Stimulated activated CD4-positive, alpha-beta T cell treated with anti-CD3 and anti-CD28 coated beads, TNF-alpha, amount 100 ng/mL, for 24 hours (primary cell): Measurements from ENCODE around the gene H19.

Source experiments
- DNase-seq, 3 experiments: peaks; one replicate each; pipeline ENCODE4 v3.0.0-alpha.2; 2020; ENCODE audit warnings: low read depth in 3 of 3

Gene H19

DNA sequence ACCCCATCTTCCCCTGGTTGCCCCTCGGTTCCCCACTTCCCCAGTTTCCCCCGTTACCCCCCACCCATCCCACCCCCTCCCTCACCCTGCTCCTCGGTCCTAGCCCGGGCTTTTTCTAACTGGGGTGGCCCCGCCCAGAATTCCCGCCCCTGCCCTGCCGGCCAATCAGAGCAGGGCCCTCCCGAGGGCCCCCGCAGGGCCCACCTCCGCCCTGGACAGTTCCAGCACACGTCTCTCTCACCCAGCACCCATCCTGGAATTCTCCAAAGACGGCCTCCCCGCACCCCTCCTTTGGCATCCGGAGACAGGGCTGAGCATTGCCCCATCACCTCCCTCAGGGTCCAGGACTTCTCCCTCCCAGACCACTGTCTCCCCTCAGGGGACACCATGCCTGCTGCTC lies at the start of gene H19:
TSS of gene H19 (minus strand) at position 88 of the 400 bp plus-strand sequence.
- no peak for DNase-seq

DNA sequence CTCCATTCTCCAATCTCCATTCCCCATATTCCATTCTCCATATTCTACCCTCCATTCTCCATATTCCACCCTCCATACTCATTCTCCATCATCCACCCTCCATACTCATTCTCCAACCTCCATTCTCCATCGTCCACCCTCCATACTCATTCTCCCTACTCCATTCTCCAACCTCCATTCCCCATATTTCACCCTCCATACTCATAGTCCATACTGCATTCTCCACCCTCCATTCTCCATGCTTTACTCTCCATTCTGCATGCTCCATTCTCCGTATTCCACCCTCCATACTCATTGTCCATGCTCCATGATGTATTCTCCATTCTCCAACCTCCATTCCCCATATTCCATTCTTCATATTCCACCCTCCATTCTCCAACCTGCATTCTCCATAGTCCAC lies 44.3 kb upstream of the H19 start:
- no peak for DNase-seq

DNA sequence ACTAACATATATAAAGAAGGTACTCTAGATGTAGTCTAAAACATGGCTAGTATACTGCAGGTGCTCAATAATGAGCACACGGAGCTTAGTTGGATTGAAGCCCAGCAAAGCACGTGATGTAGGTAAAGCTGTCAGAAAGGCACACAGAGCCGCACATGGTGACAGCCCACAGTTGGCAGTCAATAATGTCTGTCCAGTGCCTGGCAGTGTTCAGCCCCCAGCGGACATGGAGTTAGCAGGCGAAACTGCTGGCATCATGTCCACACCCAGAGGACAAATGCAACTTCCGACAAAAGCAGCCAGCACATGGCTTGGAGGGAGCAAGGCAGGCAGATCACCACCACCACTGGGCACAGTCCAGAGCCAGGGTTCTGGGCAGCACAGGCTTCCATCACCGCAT lies 43.5 kb upstream of the H19 start:
- no peak for DNase-seq

DNA sequence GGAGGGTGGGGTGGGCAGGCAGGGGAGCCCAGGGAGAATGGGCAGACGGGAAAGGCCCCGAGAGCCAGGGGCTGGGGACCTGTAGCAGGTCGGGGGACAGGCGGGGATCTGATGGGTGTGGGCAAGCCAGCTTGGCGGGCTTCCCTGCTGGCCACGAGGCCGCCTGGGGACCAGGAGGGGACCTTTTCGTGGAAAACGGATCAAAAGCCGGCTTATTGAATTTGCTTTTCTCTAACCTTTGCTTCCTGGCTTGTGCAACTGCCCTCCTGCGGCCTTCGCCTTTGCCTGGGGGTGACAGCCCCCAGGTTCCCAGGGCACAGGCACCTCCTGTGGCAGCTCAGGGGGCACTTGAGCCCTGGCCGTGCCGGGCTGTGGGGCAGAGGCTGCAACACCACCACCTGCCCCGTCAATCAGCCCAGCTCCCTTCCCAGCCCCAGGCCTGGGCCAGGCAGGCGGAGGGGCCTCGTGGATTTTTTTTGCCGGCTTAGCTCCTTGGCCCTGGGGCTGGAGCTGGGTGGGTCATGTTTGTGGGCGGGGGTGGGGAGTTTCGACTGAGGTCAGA lies 41.6 kb upstream of the H19 start:
- no peak for DNase-seq

DNA sequence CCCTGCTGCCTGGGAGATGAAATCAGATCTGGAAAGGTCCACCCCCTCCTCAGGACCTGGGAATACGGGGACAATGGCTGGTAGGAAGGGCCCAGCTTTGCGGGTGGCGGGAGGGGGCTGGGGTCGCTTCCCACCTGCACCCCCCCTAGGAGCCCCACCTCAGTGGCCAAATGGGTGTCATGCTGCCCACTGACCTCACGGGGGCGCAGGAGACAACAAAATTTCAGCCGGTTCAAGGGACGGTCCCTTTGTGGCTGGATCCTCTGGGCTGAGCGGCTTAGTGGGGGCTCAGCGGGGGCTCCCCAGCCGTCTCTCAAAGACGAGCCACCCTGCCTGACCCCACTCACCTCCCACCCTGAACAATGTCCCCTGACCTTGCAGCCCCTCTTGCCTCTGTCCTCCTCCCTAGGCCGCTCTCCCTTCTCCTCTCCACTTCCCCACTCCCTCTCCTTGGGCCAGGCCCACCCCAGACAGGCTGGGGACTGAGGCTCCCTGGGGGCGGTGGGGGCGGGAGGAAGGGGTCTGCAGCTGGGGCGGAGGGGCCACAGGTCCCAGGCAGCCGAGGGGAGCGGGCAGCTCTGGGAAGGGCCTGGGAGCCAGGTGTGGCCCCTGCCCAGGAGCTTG lies 39.3 kb upstream of the H19 start:
- no peak for DNase-seq

DNA sequence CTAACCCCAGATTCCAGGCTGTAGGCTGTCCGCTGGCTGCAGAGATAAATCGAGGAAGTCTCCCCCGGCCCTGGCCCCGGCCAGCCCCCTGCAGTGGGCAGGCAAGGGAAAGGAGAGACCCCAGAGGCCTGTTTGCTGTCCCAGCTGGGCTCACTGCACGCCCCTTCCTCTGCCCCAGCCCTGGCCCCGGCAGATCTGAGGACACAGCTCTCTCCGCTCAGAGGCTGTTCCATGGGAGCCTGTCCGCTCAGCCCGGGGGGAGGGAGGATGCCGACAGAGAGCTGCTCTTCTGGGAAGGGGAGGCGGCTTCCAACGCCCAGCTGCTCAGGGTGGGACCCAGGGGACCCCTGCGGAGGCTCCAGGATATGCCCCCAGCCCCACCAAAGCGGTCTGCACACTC lies 37.7 kb upstream of the H19 start:
- DNase-seq: no peak

DNA sequence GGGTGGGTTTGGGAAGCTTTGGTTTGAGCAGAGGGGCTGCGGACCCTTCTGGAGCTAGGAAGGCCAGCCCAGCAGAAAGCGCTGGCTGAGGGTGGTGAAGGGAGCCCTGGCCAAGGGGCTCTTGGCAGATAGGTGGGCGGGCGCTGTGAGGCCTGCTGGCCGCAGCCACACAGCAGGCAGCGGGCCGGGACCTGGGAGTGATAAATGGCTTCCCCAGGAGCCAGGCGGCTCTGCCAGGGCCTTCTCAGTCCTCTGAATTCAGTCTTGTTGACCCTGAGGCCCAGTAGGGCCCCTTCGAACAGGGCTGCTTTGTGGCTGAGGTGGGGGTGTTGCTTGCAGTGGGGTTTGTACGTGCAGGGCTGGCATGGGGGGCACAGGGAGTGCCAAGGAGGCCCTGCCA lies 33.4 kb upstream of the H19 start:
- DNase-seq: no peak

DNA sequence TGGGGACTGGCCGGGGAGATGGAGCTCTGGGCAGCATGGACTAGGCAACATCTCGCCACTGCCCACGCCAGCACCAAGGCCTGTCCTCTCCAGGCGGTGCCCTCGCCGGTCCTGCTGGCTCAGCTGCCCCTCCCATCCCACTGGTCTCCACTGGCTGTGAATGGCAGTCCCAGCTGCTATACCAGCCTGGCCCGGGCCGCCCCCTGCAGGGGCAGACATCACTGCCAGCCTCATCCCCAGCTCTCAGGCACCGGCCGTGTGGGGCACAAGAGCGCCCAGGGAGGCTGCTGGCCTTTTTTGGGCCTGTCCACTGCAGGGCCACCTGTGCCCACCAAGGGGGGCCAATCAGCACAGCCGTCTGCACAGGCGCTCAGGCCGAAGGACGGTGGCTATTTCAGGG lies 30.1 kb upstream of the H19 start:
- no peak for DNase-seq

DNA sequence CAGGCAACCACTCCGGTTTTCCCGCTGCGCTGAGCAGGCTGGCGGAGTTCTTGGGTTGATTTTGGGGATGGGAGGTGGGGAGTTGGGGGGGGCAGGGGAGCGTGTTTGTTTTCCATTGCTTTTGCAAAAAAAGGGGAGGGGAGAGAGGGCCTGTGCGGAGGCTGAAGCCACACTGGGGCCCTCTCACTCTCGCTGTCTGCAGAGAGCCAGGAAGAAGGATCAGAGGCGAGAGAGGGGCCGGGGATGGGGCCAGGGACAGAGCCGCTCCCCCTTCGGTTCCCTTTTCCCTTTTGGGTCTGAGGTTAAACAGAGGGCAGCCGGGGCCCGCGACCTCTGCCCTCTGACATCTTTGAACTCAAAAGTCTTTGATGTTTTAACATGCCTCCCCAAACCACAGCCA lies 17.4 kb upstream of the H19 start:
- DNase-seq: no peak

DNA sequence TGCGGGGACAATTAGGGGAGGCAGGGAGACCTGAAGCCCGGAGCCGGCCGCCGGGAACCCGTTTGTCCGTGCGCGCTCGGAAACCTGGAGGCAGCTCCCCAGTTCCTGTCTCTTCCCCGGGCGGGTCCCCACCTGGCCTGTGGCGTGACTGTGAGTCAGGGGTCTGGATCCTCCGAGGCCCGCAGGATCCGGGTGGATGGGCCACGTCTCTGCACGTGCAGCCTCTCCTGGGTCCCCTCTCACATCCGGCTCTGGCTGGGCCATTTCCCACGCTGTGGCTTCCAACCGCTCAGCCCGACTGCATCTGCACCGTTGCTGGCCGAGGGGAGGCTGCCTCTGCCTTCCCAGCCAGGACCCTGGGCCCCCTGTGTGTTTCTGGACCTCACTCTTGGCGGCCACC lies 14.8 kb upstream of the H19 start:
- DNase-seq: no peak

DNA sequence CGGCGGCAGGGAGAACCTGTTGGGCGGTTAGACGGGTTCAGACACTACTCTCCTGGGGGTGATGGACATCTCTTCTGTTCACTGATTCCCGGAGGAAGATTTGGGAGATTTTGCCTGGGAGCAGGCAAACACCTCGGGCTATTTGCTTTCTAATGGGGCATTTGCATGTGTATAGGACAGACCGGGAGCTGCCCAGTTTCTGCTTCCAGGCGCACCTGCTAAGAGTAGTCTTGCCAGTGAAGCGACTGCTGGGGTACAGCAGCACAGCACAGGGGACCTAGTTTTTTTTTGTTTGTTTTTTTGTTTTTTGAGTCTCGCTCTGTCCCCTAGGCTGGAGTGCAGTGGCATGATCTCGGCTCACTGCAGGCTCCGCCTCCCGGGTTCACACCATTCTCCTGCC lies 6.8 kb upstream of the H19 start:
- no peak for DNase-seq

DNA sequence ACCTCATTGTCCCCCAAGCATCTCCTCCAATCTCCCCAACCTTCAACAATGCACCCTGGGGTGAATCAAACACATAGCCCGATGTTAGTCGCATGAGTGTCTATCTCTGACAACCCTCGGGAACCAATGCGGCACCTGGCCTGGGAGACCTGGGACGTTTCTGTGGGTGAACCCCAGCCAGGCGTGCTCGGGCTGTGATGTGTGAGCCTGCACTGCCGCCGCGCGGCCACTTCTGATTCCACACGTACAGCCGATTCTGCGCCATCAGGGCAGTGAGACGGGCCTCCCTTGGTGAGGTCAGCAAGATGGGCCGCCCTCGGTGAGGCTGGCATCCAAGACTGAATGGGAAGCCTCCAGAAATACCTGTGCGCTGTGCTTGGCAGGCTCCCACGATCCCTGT lies 5.2 kb upstream of the H19 start:
- DNase-seq: no peak

DNA sequence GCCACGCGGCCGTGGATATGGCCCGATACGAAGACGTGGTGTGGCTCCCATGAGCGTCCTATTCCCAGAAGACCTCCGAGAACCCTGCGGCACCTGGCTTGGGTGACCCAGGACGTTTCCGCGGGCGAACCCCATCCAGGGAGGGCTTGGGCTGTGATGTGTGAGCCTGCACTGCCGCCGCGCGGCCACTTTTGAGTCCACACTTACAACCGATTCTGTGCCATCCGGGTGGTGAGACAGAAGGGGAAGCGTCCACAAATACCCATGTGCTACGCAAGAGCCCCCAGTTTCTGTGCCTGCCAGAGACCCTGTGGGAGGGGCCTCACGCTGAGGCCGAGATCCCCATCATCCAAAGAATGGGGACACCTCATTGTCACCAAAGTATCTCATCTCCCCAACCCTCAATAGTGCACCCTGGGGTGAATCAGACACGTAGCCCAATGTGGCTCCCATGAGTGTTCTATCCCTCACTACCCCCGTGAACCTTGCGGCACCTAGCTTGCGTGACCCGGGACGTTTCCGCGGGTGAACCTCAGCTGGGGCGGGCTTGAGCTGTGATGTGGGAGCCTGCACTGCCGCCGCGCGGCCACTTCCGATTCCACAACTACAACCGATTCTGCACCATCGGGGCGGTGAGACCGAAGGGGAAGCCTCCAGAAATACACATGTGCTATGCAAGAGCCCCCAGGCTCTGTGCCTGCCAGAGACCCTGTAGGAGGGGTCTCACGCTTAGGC lies 4.6 kb upstream of the H19 start:
- DNase-seq: no peak

DNA sequence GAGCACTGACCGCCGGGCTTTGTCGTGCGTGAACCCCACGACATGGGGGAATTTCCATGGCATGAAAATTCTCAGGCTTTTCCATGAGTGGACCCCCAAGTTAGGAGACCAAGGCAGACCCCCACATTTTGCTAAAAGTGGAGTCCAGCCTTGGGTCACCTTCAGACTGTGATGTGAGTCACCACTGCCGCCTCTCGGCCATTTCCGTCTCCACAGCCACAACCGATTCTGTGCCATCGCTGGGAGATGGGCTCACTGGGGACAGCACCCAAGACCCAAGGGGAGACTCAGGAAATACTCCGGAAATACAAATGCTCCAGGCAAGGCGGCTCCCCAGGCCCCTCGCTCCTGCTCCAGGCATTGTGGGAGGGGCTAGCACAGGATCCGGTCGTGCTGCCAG lies 1.2 kb upstream of the H19 start:
- no peak for DNase-seq

DNA sequence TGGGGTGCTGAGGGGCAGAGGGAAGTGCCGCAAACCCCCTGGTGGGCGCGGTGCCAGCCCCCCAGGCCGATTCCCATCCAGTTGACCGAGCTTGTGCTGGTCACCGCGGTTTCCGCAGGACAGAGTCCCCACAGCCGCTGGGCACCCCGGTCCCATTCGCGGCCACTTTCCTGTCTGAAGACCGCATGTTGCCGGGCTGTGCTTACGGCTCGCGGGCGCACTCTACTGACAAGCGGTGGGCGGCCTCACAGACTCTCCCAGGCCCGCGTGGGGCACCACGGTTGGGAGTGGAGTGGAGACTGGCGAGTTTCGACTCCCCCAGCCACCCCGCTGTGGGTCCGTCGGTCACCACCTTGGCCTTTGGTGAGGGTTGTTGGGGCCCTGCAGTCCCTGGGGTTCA lies 648 bp upstream of the H19 start:
- no peak for DNase-seq

DNA sequence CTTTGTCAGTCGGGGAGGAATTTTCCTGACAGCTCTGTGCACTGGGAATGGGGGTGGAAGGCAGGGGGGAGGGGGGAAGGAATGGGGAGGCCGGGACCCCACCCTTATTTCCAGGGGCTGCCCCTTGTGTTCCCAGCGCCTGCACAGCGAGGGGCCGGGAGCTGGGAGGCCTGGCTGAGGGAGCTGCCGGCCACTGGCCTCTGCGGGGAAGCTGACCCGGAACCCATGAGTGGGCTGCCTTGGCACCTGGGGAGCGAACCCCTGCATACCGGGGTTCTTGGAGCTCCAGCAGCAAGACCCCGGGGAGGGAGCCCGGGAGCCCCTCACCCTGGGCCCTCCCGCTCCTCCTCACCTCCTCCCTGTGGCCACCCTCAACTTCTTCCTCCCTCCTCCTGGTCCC lies 3.5 kb downstream of the H19 start:
- no peak for DNase-seq

DNA sequence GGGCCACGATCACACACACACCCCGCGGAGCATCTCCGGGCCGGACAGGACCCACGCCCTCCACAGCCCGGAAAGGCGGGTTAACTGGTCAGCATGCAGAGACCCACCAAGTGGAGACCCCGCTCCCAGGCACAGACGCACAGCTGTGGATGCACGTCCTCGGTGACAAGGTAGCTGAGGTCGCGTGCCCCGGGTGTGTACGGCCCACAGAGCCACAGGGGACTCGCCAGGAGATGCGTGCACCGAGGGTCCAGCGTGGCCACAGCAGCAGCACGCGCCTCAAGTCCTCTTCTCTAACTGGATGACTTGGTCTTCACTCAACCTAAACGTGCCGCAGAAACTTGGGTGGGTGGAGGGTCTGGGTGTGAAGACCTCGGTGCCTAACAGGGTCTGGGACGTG lies 5.5 kb downstream of the H19 start:
- no peak for DNase-seq

DNA sequence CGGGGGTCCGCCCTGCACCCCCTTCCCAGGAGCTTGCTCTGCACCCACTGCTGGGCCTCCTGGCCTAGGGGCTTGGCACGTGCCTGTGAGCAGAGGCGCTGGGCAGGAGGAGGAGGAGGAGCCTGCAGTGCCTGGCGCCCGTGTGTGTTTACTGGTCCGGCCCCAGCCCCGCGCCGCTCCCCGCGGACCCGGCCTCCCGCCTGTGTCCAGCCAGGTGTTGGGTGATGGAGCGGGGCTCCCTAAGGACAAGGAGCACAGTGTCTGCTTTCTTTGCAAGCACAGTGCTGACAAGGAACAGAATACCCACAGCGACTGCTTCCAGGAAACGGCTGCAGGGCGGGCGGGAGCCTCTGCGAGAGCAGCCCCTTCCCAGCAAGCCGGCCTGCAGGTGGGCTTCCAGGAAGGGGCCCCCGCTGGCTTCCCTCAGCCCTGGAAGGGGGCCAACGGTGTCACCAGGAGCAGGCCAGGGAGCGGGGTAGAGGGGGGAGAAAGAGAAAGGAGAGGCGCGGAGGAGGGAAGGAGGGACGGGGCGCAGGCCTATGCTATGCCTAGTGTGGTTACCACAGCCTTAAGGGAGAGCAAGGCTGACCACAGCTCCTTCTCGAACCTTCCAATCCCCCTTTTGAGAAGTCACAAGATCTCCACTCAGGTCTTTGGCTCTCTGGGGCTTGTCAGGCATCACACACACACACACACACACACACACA lies 6.6 kb downstream of the H19 start:
- no peak for DNase-seq

DNA sequence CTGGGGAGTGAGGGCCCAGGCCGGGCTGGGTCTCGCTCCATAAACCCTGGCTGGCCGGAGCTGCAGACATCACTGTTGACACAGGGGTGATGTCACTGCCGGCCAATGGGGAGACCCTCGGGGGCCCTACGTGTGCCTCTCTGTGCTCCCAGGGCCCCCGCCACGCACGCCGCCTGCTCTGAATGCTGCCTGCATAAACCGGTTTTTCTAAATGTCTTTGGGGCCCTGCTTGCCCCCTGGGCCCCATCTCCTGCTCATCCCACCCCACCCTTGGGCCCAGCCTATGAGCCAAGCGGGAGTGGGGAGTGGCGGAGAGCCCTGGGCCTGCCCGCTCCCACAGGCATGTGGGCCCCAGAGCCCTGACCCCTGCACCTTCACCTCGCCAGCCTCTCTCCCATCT lies 7.7 kb downstream of the H19 start:
- DNase-seq: no peak

DNA sequence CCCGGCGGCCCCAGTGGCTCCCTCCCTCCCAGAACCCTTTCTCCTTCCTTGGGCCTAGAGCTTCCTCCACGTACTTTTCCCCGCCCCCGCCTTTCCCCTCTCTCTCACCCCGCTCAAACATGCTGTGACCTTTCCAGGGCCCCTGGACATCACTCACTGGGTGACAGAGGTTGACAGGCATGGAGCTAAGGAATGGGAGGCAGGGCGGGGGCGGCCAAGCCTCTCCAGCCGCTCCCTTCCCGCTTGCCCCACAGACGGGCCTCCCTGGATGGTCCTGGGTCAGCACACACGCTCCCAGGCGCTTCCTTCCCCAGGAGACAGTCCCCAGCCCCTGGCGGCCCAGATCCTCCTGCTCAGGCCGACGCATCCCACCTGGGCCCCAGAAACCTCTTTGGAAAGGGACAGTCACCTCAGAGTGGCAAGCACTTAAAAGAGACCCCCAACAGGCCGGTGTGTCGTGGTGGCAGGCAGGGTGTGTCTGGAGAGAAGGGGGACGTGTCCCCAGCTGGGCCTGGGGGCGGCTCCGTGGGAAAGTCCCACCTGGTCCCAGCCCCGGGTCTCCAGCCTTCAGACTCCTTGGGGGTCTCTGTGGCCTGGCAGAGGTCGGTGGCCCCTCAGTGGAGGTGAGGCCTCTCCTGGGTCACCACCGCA lies 8.8 kb downstream of the H19 start:
- no peak for DNase-seq

DNA sequence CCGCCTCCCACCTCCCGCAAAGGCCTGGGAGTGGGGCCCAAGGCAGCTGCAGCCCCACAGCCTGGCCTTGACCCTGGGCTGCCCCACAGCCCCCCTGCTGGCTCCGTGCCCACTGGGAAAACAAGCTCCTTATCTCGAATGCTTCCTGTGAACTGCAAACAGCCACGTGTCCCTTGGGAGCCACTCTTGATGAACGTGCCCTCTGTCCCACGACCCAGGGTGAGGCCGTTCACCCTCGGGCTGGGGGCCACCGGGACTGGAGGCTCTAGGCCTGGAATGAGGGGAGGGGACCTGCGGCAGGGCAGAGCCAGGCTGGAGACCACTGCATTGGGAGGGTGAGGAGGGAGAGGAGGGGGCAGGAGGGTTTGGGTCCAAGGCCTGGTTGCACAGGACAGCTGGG lies 9.5 kb downstream of the H19 start:
- no peak for DNase-seq

DNA sequence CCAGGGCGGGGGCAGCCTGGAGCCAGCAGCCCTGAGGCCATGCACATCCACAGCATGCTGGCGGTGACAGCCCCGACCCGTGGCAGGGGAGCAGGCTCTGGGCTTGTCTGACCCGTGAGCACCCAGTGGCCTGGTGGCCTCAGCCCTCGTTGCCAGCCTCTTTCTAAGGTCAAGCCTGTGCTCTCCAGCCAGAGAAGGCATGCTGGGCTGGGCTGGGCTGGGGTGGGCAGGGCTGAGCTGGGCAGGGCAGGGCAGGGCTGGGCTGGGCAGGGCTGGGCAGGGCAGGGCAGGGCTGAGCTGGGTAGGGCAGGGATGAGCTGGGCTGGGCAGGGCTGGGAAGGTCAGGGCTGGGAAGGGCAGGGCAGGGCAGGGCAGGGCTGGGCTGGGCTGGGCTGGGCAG lies 10.6 kb downstream of the H19 start:
- no peak for DNase-seq

DNA sequence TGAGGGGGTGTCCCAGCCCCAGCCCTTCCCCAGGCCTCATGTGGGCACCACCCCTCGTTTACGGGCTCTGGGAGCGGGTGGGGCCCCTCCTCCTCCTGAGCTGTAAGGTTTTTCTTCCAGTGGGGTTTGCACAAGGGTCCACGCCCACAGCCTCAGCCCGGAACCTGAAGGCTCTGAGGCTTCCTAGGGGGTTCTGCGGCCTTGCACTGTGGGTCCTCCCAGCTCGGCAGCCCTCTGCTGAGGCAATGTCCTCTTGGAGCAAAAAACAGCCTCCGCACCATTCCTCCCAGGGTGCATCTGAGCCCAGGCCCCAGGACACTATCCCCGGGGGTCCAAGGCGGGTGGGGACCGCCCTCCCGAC lies 14.1 kb downstream of the H19 start:
- no peak for DNase-seq
